ENCODE results near the gene TOX4. TPM values are rescaled to one million over a fixed set of nuclear protein-coding genes. Genes with fewer than 3 reads are reported as not detected.

The TOX4 gene
- total RNA-seq, 1 experiment from 2014 or later = 78.8 TPM

DNA sequence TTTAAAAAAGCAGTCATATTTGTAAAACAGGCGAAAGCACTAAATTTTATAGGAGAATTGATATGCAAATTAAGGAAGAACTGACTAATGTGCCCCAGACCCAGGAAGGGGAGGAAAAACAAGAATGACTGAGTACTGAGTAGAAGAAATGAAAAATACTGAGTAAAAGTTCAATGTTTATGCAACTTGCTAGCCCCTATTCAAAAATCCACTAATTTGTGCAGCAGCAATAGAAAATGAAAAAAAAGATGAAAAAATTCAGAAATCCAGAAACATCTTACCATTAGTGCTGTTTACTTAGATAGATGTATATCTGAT is 27.1 kb upstream of the TOX4 start:
- no peaks in the 10 kb centered on the region for H3K27me3 Mint-ChIP-seq (ENCODE audit: insufficient read depth, unreplicated experiment)
- no TSS peak for BruUV-seq (replicated peaks)
- no peaks in the 10 kb centered on the region for H3K9me3 Mint-ChIP-seq (ENCODE audit: unreplicated experiment)
- CTCF ChIA-PET = no interaction called here
- TF ChIP-seq, protein P1, sequence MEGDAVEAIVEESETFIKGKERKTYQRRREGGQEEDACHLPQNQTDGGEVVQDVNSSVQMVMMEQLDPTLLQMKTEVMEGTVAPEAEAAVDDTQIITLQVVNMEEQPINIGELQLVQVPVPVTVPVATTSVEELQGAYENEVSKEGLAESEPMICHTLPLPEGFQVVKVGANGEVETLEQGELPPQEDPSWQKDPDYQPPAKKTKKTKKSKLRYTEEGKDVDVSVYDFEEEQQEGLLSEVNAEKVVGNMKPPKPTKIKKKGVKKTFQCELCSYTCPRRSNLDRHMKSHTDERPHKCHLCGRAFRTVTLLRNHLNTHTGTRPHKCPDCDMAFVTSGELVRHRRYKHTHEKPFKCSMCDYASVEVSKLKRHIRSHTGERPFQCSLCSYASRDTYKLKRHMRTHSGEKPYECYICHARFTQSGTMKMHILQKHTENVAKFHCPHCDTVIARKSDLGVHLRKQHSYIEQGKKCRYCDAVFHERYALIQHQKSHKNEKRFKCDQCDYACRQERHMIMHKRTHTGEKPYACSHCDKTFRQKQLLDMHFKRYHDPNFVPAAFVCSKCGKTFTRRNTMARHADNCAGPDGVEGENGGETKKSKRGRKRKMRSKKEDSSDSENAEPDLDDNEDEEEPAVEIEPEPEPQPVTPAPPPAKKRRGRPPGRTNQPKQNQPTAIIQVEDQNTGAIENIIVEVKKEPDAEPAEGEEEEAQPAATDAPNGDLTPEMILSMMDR (IDR thresholded peaks at IDR 0.05; ENCODE audit: insufficient read depth in 1 of 2, low read depth in 1 of 2, low read length in 1 of 2, severe bottlenecking in 1 of 2, unreplicated experiment in 1 of 2) = no peak
- Histone ChIP-seq H3K4me1 (no peaks in the 10 kb centered on the region), H3K27me3 (replicated peaks; ENCODE audit: control insufficient read depth, insufficient read depth, low read length) (no peaks in the 10 kb centered on the region), H3K9me3 (no peaks in the 10 kb centered on the region), H3K36me3 (ENCODE audit: control insufficient read depth, insufficient read depth, low read length) (no peaks in the 10 kb centered on the region), H3K4me3 (ENCODE audit: low read depth, low read length) (no peak overlapping the region)
- no peak overlapping the region for H3K4me3 Mint-ChIP-seq (ENCODE audit: unreplicated experiment)
- no peak for DNase-seq
- intact Hi-C loops (cut with micrococcal nuclease; ENCODE audit: unreplicated experiment) = no loop called here
- POLR2A ChIA-PET = no interaction called here
- H3K27ac Mint-ChIP-seq (ENCODE audit: unreplicated experiment) = no peak overlapping the region
- H3K4me1 Mint-ChIP-seq (ENCODE audit: low read depth, unreplicated experiment) = peaks cover 10% of the 10 kb centered on the region
- H3K36me3 Mint-ChIP-seq (ENCODE audit: insufficient read depth, unreplicated experiment) = peaks cover 17% of the 10 kb centered on the region

DNA sequence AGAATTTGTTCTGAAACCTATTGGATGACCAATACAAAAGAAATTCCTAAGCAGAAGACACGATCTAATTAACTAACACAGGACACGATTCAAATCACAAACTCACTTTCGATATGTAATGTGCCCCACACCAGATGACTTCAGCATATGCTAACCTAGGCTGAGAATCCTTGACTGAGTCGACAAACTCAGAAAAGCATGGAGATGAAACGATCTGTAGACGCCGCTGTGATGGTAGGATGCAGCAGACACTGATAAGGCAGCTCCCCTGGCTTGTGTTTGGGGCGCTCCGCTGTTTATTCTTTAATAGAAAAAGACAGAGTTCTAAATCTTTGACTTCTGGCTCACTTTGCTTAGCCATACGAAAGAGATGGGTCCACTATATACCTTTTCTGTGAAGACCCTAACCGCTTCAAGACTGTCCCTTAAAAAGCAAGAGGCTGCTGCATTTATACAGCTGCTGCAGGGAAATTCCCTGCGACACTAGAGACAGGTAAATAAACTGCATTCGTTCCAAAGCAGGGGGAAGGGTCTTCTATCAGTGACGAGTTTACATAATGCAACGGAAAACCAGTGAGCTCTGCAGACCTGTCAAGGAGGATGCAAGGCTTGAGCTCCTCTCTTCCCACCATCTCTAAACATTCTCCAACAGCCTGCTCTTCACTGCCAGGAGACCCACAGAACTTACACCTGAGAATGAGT is 22.0 kb upstream of the TOX4 start:
- DNase-seq = peak in 1 of 2 experiments; percentile 14
- Histone ChIP-seq H3K9me3 (no peaks in the 10 kb centered on the region), H3K4me3 (ENCODE audit: low read depth, low read length) (peak overlapping the region; percentile 75), H3K27me3 (replicated peaks; ENCODE audit: control insufficient read depth, insufficient read depth, low read length) (no peaks in the 10 kb centered on the region), H3K36me3 (ENCODE audit: control insufficient read depth, insufficient read depth, low read length) (no peaks in the 10 kb centered on the region; the same call in 1 of the 2 replicates), H3K4me1 (peaks cover 3% of the 10 kb centered on the region; the same call in 1 of the 2 replicates)
- no peaks in the 10 kb centered on the region for H3K27me3 Mint-ChIP-seq (ENCODE audit: insufficient read depth, unreplicated experiment)
- peak overlapping the region; percentile 95 for H3K4me3 Mint-ChIP-seq (ENCODE audit: unreplicated experiment)
- no peaks in the 10 kb centered on the region for H3K9me3 Mint-ChIP-seq (ENCODE audit: unreplicated experiment)
- H3K27ac Mint-ChIP-seq (ENCODE audit: unreplicated experiment) = peak overlapping the region; percentile 97
- BruUV-seq (replicated peaks) = no TSS peak
- ChIA-PET CTCF (interaction anchor here (2.0 to 2.3 kb wide), 3 partner anchors 18 to 56 kb away, joined by 8 to 17 read pairs (median 16); partner anchors contain the start of genes METTL3, RAB2B and TOX4), POLR2A (interaction anchor here (0.9 to 3.0 kb wide), 6 partner anchors 18 to 147 kb away, joined by 4 to 35 read pairs (median 8); partner anchors contain the start of genes METTL3, RAB2B, SALL2 and TOX4)
- peaks cover 10% of the 10 kb centered on the region for H3K4me1 Mint-ChIP-seq (ENCODE audit: low read depth, unreplicated experiment)
- intact Hi-C loops (cut with micrococcal nuclease; ENCODE audit: unreplicated experiment) = no loop called here
- peaks cover 22% of the 10 kb centered on the region for H3K36me3 Mint-ChIP-seq (ENCODE audit: insufficient read depth, unreplicated experiment)
- TF ChIP-seq, protein P1 (IDR thresholded peaks at IDR 0.05; ENCODE audit: insufficient read depth in 1 of 2, low read depth in 1 of 2, low read length in 1 of 2, severe bottlenecking in 1 of 2, unreplicated experiment in 1 of 2) = no peak

DNA sequence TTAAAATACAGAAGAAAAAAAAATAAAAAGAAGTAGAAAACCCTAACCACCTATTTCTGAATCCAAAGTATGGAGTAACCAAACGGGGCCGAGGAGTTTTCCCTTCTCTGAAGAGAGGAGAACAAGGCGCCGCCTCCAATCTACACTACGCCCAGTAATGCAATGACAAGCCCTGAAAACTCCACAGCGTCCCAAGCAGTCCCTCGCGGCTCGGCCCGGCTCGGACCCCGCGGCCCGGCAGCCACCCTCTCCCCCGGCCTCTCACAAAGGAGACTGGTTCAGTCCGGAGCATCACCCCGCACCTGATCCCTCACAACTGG is 21.4 kb upstream of the TOX4 start:
- Mint-ChIP-seq H3K9me3 (ENCODE audit: unreplicated experiment) (no peaks in the 10 kb centered on the region), H3K27ac (ENCODE audit: unreplicated experiment) (peak overlapping the region; percentile 97), H3K4me1 (ENCODE audit: low read depth, unreplicated experiment) (peaks cover 10% of the 10 kb centered on the region), H3K36me3 (ENCODE audit: insufficient read depth, unreplicated experiment) (peaks cover 24% of the 10 kb centered on the region), H3K4me3 (ENCODE audit: unreplicated experiment) (peak overlapping the region; percentile 95), H3K27me3 (ENCODE audit: insufficient read depth, unreplicated experiment) (no peaks in the 10 kb centered on the region)
- TSS peak; percentile 50 for BruUV-seq (replicated peaks)
- no peaks in the 10 kb centered on the region for H3K9me3 ChIP-seq
- no peak for DNase-seq
- no peaks in the 10 kb centered on the region for H3K27me3 ChIP-seq (replicated peaks; ENCODE audit: control insufficient read depth, insufficient read depth, low read length)
- no peaks in the 10 kb centered on the region; the same call in 1 of the 2 replicates for H3K36me3 ChIP-seq (ENCODE audit: control insufficient read depth, insufficient read depth, low read length)
- peak overlapping the region; percentile 75 for H3K4me3 ChIP-seq (ENCODE audit: low read depth, low read length)
- POLR2A ChIA-PET = interaction anchor here (0.6 to 3.0 kb wide), 11 partner anchors 10 to 1001 kb away, joined by 3 to 35 read pairs (median 5); partner anchors contain the start of genes APEX1, METTL3, OSGEP and RAB2B
- peaks cover 3% of the 10 kb centered on the region; the same call in 1 of the 2 replicates for H3K4me1 ChIP-seq
- TF ChIP-seq, protein P1 (IDR thresholded peaks at IDR 0.05; ENCODE audit: insufficient read depth in 1 of 2, low read depth in 1 of 2, low read length in 1 of 2, severe bottlenecking in 1 of 2, unreplicated experiment in 1 of 2) = no peak
- intact Hi-C loops (cut with micrococcal nuclease; ENCODE audit: unreplicated experiment) = no loop called here
- CTCF ChIA-PET = interaction anchor here (0.5 to 2.3 kb wide), 11 partner anchors 15 to 148 kb away, joined by 3 to 17 read pairs (median 4); partner anchors contain the start of genes METTL3, RAB2B, SALL2 and SUPT16H

Measured in Caco-2 (cell line).